Stimulated activated CD8-positive, alpha-beta memory T cell treated with anti-CD3 and anti-CD28 coated beads, Interleukin-2, amount 100 ng/mL, for 1 hour (primary cell): Measurements from ENCODE around the gene MTCP1.

Experiments used
- DNase-seq, 2 donors: peaks; one replicate each; pipeline ENCODE4 v3.0.0-alpha.2; 2020; ENCODE audit warnings: low read depth in 2 of 2

Gene MTCP1

GRCh38 chrX:155054255-155054654, 16.7 kb downstream of the MTCP1 start:
- no peak for DNase-seq

DNA sequence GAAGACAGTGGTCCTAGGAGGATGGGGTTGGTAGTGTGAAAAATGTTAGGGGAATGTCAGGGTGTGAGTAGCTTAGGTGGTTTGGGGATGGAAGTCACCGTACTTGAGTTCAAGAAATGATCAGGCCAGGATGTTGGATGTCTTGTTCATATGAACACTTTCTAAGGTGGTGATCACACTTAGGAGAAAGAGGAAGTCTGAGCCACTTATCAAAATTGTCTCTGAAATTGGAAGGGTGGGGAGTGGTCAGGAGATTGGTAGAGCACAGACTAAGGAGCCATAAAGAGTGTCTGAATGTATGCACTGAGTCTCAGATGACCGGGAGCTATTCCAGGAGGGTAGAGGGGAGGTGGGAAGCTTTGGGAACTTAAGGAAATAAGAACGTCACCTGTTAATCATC, 17.3 kb downstream of the MTCP1 start:
- DNase-seq = no peak

DNA sequence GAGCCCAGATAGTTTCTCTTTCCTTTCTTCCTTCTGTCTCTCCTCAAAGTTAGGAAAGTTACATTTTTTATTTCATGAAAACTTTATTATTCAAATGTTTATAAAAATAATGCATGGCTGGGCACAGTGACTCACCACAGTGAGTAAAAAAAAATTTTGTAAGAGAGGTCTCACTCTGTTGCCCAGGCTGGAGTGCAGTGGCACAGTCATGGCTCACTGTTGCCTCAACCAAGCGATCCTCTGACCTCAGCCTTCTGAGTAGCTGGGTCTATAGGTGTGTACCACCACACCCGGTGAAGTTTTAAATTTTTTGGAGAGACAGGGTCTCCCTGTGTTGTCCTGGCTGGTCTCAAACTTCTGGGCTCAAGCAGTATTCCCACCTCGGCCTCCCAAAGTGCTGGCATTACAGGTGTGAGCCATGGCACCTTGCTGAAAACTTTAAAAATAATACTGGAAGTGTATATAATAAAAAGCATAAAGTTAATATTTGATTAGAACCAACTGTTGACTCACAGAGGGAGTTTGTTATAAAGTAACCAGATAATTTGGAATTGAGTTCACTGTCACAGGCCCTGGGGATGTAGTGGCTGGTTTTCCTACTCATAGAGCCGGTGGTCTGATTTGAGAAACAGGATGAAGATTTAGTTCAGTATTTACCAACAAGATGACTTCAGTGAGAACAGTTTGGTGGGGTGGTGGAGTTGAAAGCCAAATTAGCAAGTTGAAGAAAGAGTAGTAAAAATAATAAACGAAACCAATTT, 18.0 kb downstream of the MTCP1 start:
- no peak for DNase-seq

DNA sequence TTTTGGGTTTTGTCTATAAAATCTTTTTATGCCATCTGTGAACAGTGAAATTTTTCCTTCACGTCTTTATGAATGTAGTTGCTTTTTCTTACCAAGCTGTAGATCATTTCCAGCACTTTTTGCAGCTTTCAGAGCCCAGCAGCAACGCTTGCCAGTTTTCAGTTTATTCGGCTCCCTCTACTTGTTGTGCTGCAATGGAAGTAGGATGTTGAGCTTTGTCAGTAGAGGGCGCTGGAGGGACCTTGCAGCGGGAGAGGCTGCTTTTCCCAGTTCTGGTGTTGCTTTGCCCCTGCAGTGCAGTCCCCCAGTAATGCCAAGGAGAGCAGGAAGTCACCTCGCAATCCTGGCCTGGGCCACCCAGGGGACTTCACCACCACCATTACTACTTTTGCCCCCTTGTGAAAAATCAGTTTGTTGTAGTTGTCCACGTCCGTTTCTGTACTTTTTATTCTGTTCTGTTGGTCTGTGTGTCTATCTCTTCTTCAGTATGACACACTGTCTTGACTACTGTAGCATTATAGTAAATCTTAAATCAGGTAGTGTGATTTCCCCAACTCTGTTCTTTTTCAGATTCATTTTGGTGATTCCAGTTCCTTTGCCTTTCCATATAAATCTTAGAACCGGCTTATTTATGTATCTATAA, 21.8 kb downstream of the MTCP1 start:
- DNase-seq = no peak

- DNase-seq = no peak
Measured at GRCh38 chrX:155046811-155047528, 24.0 kb downstream of the MTCP1 start.

DNA sequence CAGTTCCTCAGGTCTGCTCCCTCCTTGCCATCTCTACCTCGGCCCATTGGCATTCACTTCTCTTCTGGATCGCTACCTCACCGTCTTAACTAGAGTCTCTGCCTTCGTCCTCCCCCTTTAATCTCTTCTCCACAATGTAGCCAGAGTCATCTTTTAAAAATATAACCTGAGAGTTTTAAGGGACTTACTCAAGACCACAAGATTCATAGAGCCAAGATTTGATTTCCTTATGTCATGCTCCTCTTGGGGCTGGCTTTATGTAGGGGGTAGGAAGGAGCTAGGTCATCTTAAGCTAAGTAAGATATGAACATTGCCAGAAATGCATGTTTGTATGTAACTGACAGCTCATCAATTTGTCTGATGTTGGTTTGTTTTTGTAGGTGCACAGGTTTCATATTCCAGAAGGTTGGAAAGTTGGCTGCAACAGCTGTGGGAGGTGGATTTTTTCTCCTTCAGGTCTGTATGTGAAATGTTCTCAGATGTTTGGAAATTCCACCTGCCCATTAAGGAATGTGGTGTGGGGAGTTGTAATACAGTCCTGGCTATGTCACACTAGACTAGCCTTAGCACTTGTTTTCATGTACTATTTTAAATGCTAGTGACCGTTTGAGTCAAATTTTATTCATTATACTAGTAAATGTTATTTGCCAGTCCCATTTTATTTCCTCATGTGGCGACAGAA, 24.7 kb downstream of the MTCP1 start:
- DNase-seq = no peak

DNA sequence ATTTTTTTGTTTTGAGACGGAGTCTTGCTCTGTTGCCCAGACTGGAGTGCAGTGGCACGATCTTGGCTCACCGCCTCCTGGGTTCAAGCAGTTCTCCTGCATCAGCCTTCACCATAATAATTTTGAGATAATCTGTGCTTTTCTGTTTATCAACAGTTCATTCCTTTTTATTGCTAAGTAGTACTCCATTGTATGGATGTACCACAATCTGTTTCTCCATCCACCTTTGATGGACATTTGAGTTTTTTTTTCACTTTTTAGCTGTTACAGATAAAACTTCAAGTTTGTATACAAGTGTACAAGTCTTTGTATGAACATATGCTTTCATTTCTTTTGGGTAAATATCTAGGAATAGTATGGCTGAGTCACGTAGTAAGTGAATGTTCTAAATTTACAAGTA, 35.2 kb downstream of the MTCP1 start:
- no peak for DNase-seq

GRCh38 chrX:155031657-155032056, 39.3 kb downstream of the MTCP1 start:
- no peak for DNase-seq

DNA sequence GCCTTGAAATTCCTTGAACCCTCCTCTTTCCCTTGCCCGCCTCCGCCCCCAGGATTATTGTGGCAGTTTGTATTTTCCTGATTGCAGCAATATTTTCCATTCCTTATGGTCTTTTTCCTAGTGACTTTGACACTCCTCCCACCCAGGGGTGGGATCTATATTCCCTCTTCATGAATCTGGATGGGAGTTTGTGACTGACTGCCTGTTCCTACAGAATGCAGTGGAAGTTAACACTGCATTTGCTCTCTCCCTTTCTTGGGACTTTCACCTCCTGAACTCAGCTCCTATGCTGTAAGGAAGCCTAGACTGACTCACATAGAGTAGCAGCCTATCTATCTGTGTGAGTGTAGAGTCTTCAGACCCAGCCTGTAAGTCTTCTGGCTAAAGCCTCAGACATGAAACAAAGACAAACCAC, 42.1 kb downstream of the MTCP1 start:
- no peak for DNase-seq

- no peak for DNase-seq
Measured at GRCh38 chrX:155028129-155028528, 42.8 kb downstream of the MTCP1 start.

- DNase-seq = no peak
Measured at GRCh38 chrX:155027509-155028066, 43.3 kb downstream of the MTCP1 start.

GRCh38 chrX:155026727-155027508, 44.0 kb downstream of the MTCP1 start, which contains the start of gene FUNDC2:
Gene FUNDC2 (plus strand): TSS chrX:155026844. CDS start chrX:155026939, 95 bp downstream.
- DNase-seq = peak; percentile 86

DNA sequence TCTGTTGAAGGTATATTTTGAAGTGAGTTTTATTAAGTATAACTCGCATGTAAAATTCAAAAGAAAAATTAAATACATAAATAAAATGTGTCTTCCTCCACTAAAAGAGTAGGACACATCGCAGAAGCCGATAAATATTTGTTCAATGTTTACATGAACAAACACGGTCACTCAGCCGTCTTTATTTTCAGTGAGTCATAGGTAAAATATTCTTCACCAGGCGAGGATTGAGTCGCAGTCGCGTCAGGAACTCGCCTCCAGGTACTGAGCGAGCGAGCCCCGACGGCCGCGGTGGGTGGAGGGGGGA, 44.6 kb downstream of the MTCP1 start:
- DNase-seq = no peak

DNA sequence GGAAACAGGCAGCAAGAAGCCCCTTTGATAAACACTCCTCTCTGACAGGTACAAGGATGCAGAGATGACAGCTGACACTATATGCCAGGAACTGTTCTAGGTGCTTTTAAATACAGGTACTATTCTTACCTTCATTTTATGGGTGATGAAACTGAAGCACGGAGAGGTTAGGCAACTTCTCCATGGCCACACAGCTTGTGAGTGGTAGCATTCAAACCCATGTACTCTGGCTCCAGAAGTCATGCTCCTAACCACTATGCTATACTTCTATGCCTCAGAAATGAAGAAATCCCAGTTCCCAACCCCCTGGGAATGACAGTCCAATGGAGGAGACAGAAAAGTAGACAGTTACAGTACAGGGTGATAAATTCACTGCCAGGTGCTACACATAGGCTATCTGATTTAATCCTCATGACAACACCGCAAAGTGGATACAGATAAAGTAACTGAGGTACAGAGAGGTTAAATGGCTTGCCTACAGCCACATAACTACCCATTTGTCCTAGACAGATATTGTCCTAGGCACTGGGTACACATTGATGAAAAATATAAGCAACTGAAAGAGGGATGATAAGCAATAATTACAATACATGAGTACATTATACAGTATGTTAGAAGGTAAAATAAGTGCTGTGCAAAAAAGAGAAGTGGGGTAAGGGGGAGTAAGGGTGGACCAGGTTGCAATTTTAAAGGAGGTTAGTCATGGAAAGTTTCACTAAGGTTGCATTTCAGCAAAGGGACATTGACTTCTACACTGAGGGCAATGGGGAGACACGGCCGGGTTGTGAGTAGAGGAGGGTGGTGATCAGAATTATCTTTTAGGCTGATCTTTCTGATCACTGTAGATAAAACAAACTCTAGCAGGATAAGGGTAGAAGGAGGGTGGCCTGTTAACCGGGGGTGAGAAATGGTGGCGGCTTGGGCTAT, 46.8 kb downstream of the MTCP1 start:
- no peak for DNase-seq

GRCh38 chrX:155022585-155022984, 48.4 kb downstream of the MTCP1 start, which contains the start of gene F8:
Gene F8 (minus strand): TSS chrX:155022723. CDS start chrX:155022552, 171 bp downstream.
- no peak for DNase-seq

GRCh38 chrX:155020591-155020990, 50.3 kb downstream of the MTCP1 start:
- no peak for DNase-seq
